H1 (cell line): ENCODE results near the gene ZNF575. TPM values are rescaled to one million over a fixed set of nuclear protein-coding genes. Genes with fewer than 3 reads are reported as not detected.

Source experiments
- CTCF ChIA-PET: fragments of 300-600 bp; sonication (Branson Sonifier 250); formaldehyde crosslinking; loops from one replicate; lab custom pipeline; 2021; ENCODE audit not compliant: partially characterized antibody; lab: Charles Lee
- POLR2A ChIA-PET: fragments of 300-600 bp; sonication (Branson Sonifier 250); formaldehyde crosslinking; loops from one replicate; lab custom pipeline; 2021; ENCODE audit warnings: inconsistent platforms; ENCODE audit not compliant: partially characterized antibody; lab: Charles Lee
- DNase-seq, 2 experiments: peaks; one replicate each; pipeline versions ENCODE4 v3.0.0 to v3.0.0-alpha.2; 2010 to 2022; ENCODE audit warnings: low spot score in 2 of 2, low read depth in 1 of 2, mixed read lengths in 1 of 2
- FAIRE-seq: peaks from 2 replicates; lab custom pipeline; 2011; peaks lifted over from hg19 to GRCh38; lab: Jason Lieb, UNC
- H2AFZ ChIP-seq: 2 replicates; pipeline ENCODE4 v1.8.1; 2012; ENCODE audit warnings: low read length, inconsistent platforms
- H2AK5ac ChIP-seq: 2 replicates; pipeline ENCODE4 v1.6.1; 2013; ENCODE audit warnings: low read depth, low read length
- H2BK120ac ChIP-seq: replicated peaks from 2 replicates; pipeline ENCODE3; 2013; ENCODE audit warnings: low read depth, low read length, inconsistent platforms
- H2BK12ac ChIP-seq: 2 replicates; pipeline ENCODE4 v1.6.1; 2013; ENCODE audit warnings: low read depth, low read length
- H2BK15ac ChIP-seq: 2 replicates; pipeline ENCODE4 v1.6.1; 2013; ENCODE audit warnings: low read length
- H2BK20ac ChIP-seq: 2 replicates; pipeline ENCODE4 v1.6.1; 2013; ENCODE audit warnings: low read length
- H2BK5ac ChIP-seq: 2 replicates; pipeline ENCODE4 v1.6.1; 2013; ENCODE audit warnings: low read depth, low read length
- H3K14ac ChIP-seq: 2 replicates; pipeline ENCODE4 v1.6.1; 2013; ENCODE audit warnings: inconsistent platforms; ENCODE audit not compliant: insufficient read length
- H3K18ac ChIP-seq: 2 replicates; pipeline ENCODE4 v1.6.1; 2013; ENCODE audit warnings: low read length; ENCODE audit errors: extremely low read depth
- H3K23ac ChIP-seq: 2 replicates; pipeline ENCODE4 v1.6.1; 2013; ENCODE audit warnings: inconsistent platforms; ENCODE audit not compliant: insufficient read length
- H3K23me2 ChIP-seq: 2 replicates; pipeline ENCODE4 v1.6.1; 2013; ENCODE audit warnings: low read depth, low read length
- H3K27ac ChIP-seq: 2 replicates; pipeline ENCODE4 v1.6.1; 2011; ENCODE audit warnings: low read depth, low read length, inconsistent platforms
- H3K27me3 ChIP-seq, 4 experiments: replicated peaks in 1 of 4; 1 replicate in 1 of 4; 2 replicates in 3 of 4; pipeline versions ENCODE4 v1.6.1 to v1.8.1; 2011 to 2013; ENCODE audit warnings: low read length in 3 of 4, mild to moderate bottlenecking in 3 of 4, inconsistent platforms in 2 of 4, mixed read lengths in 2 of 4, moderate library complexity in 1 of 4; ENCODE audit not compliant: control insufficient read depth in 3 of 4, insufficient read depth in 3 of 4; ENCODE audit errors: extremely low read depth in 1 of 4
- H3K36me3 ChIP-seq, 4 experiments: 2 replicates each; pipeline versions ENCODE4 v1.6.1 to v1.8.1; 2011 to 2013; ENCODE audit warnings: mild to moderate bottlenecking in 4 of 4, low read length in 3 of 4, moderate library complexity in 2 of 4, control low read depth in 1 of 4, inconsistent platforms in 1 of 4; ENCODE audit not compliant: insufficient read depth in 4 of 4, control insufficient read depth in 2 of 4
- H3K4ac ChIP-seq: replicated peaks from 2 replicates; pipeline ENCODE3; 2013; ENCODE audit warnings: low read length, low read depth, mixed read lengths, inconsistent platforms; ENCODE audit not compliant: insufficient read length
- H3K4me1 ChIP-seq, 4 experiments: replicated peaks in 1 of 4; 1 replicate in 1 of 4; 2 replicates in 3 of 4; pipeline versions ENCODE4 v1.6.1 to v1.8.1; 2011 to 2013; ENCODE audit warnings: low read length in 3 of 4, inconsistent platforms in 2 of 4, mixed read lengths in 1 of 4; ENCODE audit not compliant: insufficient read depth in 4 of 4, control insufficient read depth in 3 of 4
- H3K4me2 ChIP-seq, 2 experiments: 2 replicates each; pipeline versions ENCODE4 v1.6.1 to v1.8.1; 2011 to 2013; ENCODE audit warnings: low read depth in 2 of 2, low read length in 2 of 2, control low read depth in 1 of 2, inconsistent platforms in 1 of 2, mild to moderate bottlenecking in 1 of 2; ENCODE audit not compliant: insufficient read depth in 1 of 2
- H3K4me3 ChIP-seq, 4 experiments: fragments of 200-600, 300-600 bp in 1 of 4; sonication (generic), shearing (Covaris generic), sonication (Bioruptor Twin) in 1 of 4; 2 replicates each; pipeline versions ENCODE4 v1.5.1 to v1.8.1; 2011 to 2016; ENCODE audit warnings: low read length in 4 of 4, low read depth in 3 of 4, control low read depth in 2 of 4, inconsistent platforms in 2 of 4, mild to moderate bottlenecking in 2 of 4, mixed read lengths in 1 of 4, moderate library complexity in 1 of 4; ENCODE audit not compliant: insufficient read depth in 2 of 4; ENCODE audit errors: extremely low read depth in 1 of 4
- H3K56ac ChIP-seq: replicated peaks from 2 replicates; pipeline ENCODE3; 2013; ENCODE audit warnings: low read depth, mild to moderate bottlenecking, mixed read lengths, low read length, inconsistent platforms; ENCODE audit not compliant: insufficient read length
- H3K79me1 ChIP-seq: 2 replicates; pipeline ENCODE4 v1.6.1; 2013; ENCODE audit warnings: low read depth, low read length, control low read depth
- H3K79me2 ChIP-seq, 2 experiments: 2 replicates each; pipeline versions ENCODE4 v1.6.1 to v1.8.1; 2012 to 2013; ENCODE audit warnings: low read length in 2 of 2, mild to moderate bottlenecking in 2 of 2, inconsistent platforms in 1 of 2; ENCODE audit not compliant: insufficient read depth in 2 of 2, control insufficient read depth in 1 of 2
- H3K9ac ChIP-seq, 4 experiments: replicated peaks in 1 of 4; 1 replicate in 1 of 4; 2 replicates in 3 of 4; pipeline versions ENCODE4 v1.6.1 to v1.8.1; 2011 to 2013; ENCODE audit warnings: low read depth in 3 of 4, low read length in 3 of 4, control low read depth in 2 of 4, mild to moderate bottlenecking in 2 of 4, moderate library complexity in 2 of 4, inconsistent platforms in 1 of 4; ENCODE audit errors: extremely low read depth in 1 of 4
- H3K9me3 ChIP-seq, 2 experiments: 2 replicates each; pipeline versions ENCODE4 v1.6.1 to v1.8.1; 2012 to 2013; ENCODE audit warnings: mild to moderate bottlenecking in 2 of 2, moderate library complexity in 2 of 2, control low read depth in 1 of 2, inconsistent platforms in 1 of 2, low read depth in 1 of 2, low read length in 1 of 2, mixed read lengths in 1 of 2; ENCODE audit not compliant: insufficient read depth in 2 of 2
- H4K20me1 ChIP-seq, 2 experiments: replicated peaks in 1 of 2; 2 replicates each; pipeline versions ENCODE3 to v1.8.1; 2011 to 2013; ENCODE audit warnings: inconsistent platforms in 2 of 2, low read length in 2 of 2, mild to moderate bottlenecking in 1 of 2; ENCODE audit not compliant: insufficient read depth in 2 of 2, control insufficient read depth in 1 of 2
- H4K5ac ChIP-seq: 2 replicates; pipeline ENCODE4 v1.6.1; 2013; ENCODE audit warnings: low read length, low read depth, mixed read lengths, inconsistent platforms; ENCODE audit not compliant: insufficient read length
- H4K8ac ChIP-seq: 2 replicates; pipeline ENCODE4 v1.8.0; 2013; ENCODE audit warnings: mild to moderate bottlenecking, moderate library complexity, low read length, inconsistent platforms; ENCODE audit not compliant: insufficient read depth; ENCODE audit errors: extremely low read depth
- H4K91ac ChIP-seq: replicated peaks from 2 replicates; pipeline ENCODE3; 2013; ENCODE audit warnings: low read length, mixed read lengths, inconsistent platforms; ENCODE audit not compliant: insufficient read length
- BACH1 ChIP-seq: IDR thresholded peaks from 2 replicates; pipeline ENCODE4 v1.6.1; 2012; ENCODE audit warnings: low read length, improper control_type of control experiment
- CHD1 ChIP-seq: IDR thresholded peaks from 2 replicates; pipeline ENCODE4 v1.6.1; 2012; ENCODE audit warnings: low read depth, low read length, improper control_type of control experiment
- CHD2 ChIP-seq: IDR thresholded peaks from 2 replicates; pipeline ENCODE4 v1.6.1; 2012; ENCODE audit warnings: low read length, improper control_type of control experiment
- E2F6 ChIP-seq: IDR thresholded peaks from 2 replicates; pipeline ENCODE4 v1.6.1; 2012; ENCODE audit warnings: inconsistent platforms
- EGR1 ChIP-seq: IDR thresholded peaks from 2 replicates; pipeline ENCODE4 v1.6.1; 2011; ENCODE audit warnings: low read depth, low read length, borderline replicate concordance
- EP300 ChIP-seq, 2 experiments: IDR thresholded peaks; 1 replicate in 1 of 2; 2 replicates in 1 of 2; pipeline ENCODE4 v1.6.1; 2011 to 2012; ENCODE audit warnings: low read depth in 2 of 2, low read length in 2 of 2, mild to moderate bottlenecking in 2 of 2, borderline replicate concordance in 1 of 2, inconsistent platforms in 1 of 2, moderate library complexity in 1 of 2
- RFX5 ChIP-seq: IDR thresholded peaks from 2 replicates; pipeline ENCODE4 v1.6.1; 2011; ENCODE audit warnings: low read depth, low read length, improper control_type of control experiment, borderline replicate concordance
- YY1 ChIP-seq: IDR thresholded peaks from 2 replicates; pipeline ENCODE4 v1.6.1; 2011; ENCODE audit warnings: low read depth, mild to moderate bottlenecking, low read length
- WGBS, 2 experiments: shearing (Covaris generic) in 1 of 2; methylation state at CpG; one replicate each; pipeline versions ENCODE4 v1.1.6 to v1.1.7; 2013 to 2015; ENCODE audit warnings: low lambda C conversion rate in 2 of 2, mixed read lengths in 2 of 2, inconsistent platforms in 1 of 2, low coverage in 1 of 2, missing lambda C conversion rate in 1 of 2; ENCODE audit not compliant: insufficient replicate concordance in 2 of 2, insufficient coverage in 1 of 2, insufficient read length in 1 of 2; ENCODE audit errors: extremely low coverage in 1 of 2, missing lambda C conversion rate in 1 of 2; 5-methylcytosine and 5-hydroxymethylcytosine counted together
- polyA plus RNA-seq, 7 experiments: library from polyadenylated mRNA; depleted of rRNA in 3 of 7; stranded (reverse) in 5 of 7; unstranded in 2 of 7; fragments of >200 nt in 5 of 7; fragments of 200-250 nt in 2 of 7; gene quantifications; 1 replicate in 5 of 7; 2 replicates in 1 of 7; 4 replicates in 1 of 7; pipeline versions ENCODE4 v1.2.1 to v1.2.3, GENCODE V29; 2011 to 2013; ENCODE audit warnings: missing spikeins in 2 of 7, mixed read lengths in 2 of 7
- total RNA-seq: library from RNA; stranded (reverse); fragmentation: NEBNext Ultra II Directional; extraction: Animal tissue kit (Norgen Biotek cat#: 25700); gene quantifications from 2 replicates; pipeline ENCODE4 v1.2.1, GENCODE V29; 2021

The ZNF575 gene
- total and polyA plus RNA-seq, 2 of the 8 experiments (the other 6 are each of a cell fraction or from before 2014, with no cell fraction given) = 0.05 TPM; not detected in 1

- Histone ChIP-seq H3K27ac (no peak overlapping the region), H3K18ac (no peak overlapping the region), H3K4ac (no peak overlapping the region), H2BK15ac (no peak overlapping the region), H2BK12ac (no peak overlapping the region), H2BK5ac (no peak overlapping the region), H3K79me2 (no peaks in the 10 kb centered on the region), H3K14ac (no peak overlapping the region), H3K23me2 (no peaks in the 10 kb centered on the region; the same call in 1 of the 2 replicates), H4K8ac (no peak overlapping the region; the same call in 1 of the 2 replicates), H2BK20ac (no peak overlapping the region), H2BK120ac (no peak overlapping the region), H3K23ac (no peak overlapping the region), H4K91ac (no peak overlapping the region), H2AK5ac (no peak overlapping the region), H3K27me3 (no peaks in the 10 kb centered on the region), H3K4me2 (no peak overlapping the region), H3K9me3 (no peaks in the 10 kb centered on the region), H2AFZ (no peak overlapping the region), H3K56ac (no peak overlapping the region), H3K79me1 (no peaks in the 10 kb centered on the region), H3K36me3 (no peaks in the 10 kb centered on the region), H4K20me1 (no peaks in the 10 kb centered on the region), H3K4me3 (no peak overlapping the region), H3K9ac (no peak overlapping the region), H3K4me1 (no peaks in the 10 kb centered on the region), H4K5ac (no peak overlapping the region)
- POLR2A ChIA-PET = no interaction called here
- no peak for DNase-seq
- WGBS, 2 experiments = 95% methylated on average over 5 of the region's 7 CpGs; no CpG with 5 or more reads in 1 of the 2 experiments
- no peak for FAIRE-seq
- CTCF ChIA-PET = interaction anchor here (0.8 kb wide), 1 partner anchor 39 kb away, joined by 3 read pairs; no protein-coding TSS in a partner anchor
- TF ChIP-seq YY1 (no peak), RFX5 (no peak), CHD2 (no peak), EGR1 (no peak), E2F6 (no peak), CHD1 (no peak), BACH1 (no peak), EP300 (IDR thresholded peaks at IDR 0.05; ENCODE audit: borderline replicate concordance in 1 of 2, low read depth in 2 of 2, low read length in 2 of 2) (no peak)
Measured at GRCh38 chr19:43486412-43486811, 46.6 kb upstream of the ZNF575 start.
